Subcutaneous adipose tissue (tissue), 4 donors: Measurements from ENCODE around the gene CXCL14. TPM values are rescaled to one million over a fixed set of nuclear protein-coding genes. Genes with fewer than 3 reads are reported as not detected.

Experiments
- CTCF ChIP-seq: fragments of 450-650 bp; IDR thresholded peaks from one replicate; pipeline ENCODE4 v1.5.1; 2016; ENCODE audit warnings: low read depth, mild to moderate bottlenecking, control low read depth, antibody characterized with exemption, moderate library complexity
- total RNA-seq, 4 donors: library from RNA; depleted of rRNA; stranded (reverse); fragments of >200 nt; gene quantifications; one replicate each; pipeline ENCODE4 v1.1.0, GENCODE V29; 2016

CXCL14 gene
- total RNA-seq, 4 donors from 2014 or later = 76.2 to 302 (median 136) TPM

- TF ChIP-seq CTCF = no peak
Measured at GRCh38 chr5:135587721-135588663, 9.2 kb upstream of the CXCL14 start.

- no peak for TF ChIP-seq CTCF
Measured at GRCh38 chr5:135584918-135585317, 6.1 kb upstream of the CXCL14 start.

- TF ChIP-seq CTCF = no peak
Measured at GRCh38 chr5:135584276-135584675, 5.5 kb upstream of the CXCL14 start.

- no peak for TF ChIP-seq CTCF
Measured at GRCh38 chr5:135582099-135582781, 3.4 kb upstream of the CXCL14 start.

- no peak for TF ChIP-seq CTCF
Measured at GRCh38 chr5:135578305-135578684, 496 bp downstream of the CXCL14 start.

GRCh38 chr5:135577421-135577820 lies 1.4 kb downstream of the CXCL14 start:
- no peak for TF ChIP-seq CTCF

- no peak for TF ChIP-seq CTCF
Measured at GRCh38 chr5:135576075-135576599, 2.7 kb downstream of the CXCL14 start.
